Mucosa of stomach (tissue), 1 donor: ENCODE measurements around the gene YAF2.

Experiments used
- H3K27me3 ChIP-seq: one replicate; pipeline ENCODE4 v1.7.0; 2013; ENCODE audit warnings: mild to moderate bottlenecking, low read length; ENCODE audit not compliant: control insufficient read depth, insufficient read depth
- H3K36me3 ChIP-seq: one replicate; pipeline ENCODE4 v1.7.0; 2013; ENCODE audit warnings: low read length; ENCODE audit not compliant: control insufficient read depth, insufficient read depth
- H3K4me1 ChIP-seq: one replicate; pipeline ENCODE4 v1.7.0; 2013; ENCODE audit warnings: mild to moderate bottlenecking, low read length; ENCODE audit not compliant: control insufficient read depth, insufficient read depth
- H3K4me3 ChIP-seq: one replicate; pipeline ENCODE4 v1.7.0; 2013; ENCODE audit warnings: low read length
- H3K9ac ChIP-seq: one replicate; pipeline ENCODE4 v1.7.0; 2013; ENCODE audit warnings: mild to moderate bottlenecking, low read length, moderate library complexity
- H3K9me3 ChIP-seq: one replicate; pipeline ENCODE4 v1.7.0; 2013; ENCODE audit warnings: mild to moderate bottlenecking, low read length, moderate library complexity; ENCODE audit not compliant: control insufficient read depth
- donor health status: Pancreatic carcinoma.

The YAF2 gene

DNA sequence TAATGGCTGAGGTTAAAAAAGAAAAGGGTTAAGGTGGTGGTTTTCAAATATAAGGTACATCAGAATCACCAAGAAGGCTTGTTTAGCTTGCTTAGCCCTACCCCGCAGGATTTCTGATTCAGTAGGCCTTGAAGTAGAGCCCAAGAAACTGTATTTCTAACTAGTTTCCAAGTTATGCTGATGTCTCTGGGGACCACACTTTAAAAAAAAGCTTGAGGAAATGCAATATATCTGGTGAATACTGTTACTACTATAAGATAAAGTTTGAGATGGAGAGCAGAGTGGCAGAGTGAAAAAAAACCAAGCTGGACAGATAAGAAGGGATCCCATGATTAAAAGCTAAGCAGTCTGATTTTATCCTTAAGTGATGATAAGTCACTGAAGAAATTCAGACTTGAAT lies 75.1 kb downstream of the YAF2 start:
- Histone ChIP-seq H3K4me1 (no peaks in the 10 kb centered on the region), H3K27me3 (no peaks in the 10 kb centered on the region), H3K9me3 (no peaks in the 10 kb centered on the region), H3K9ac (no peak overlapping the region), H3K4me3 (no peak overlapping the region), H3K36me3 (no peaks in the 10 kb centered on the region)

DNA sequence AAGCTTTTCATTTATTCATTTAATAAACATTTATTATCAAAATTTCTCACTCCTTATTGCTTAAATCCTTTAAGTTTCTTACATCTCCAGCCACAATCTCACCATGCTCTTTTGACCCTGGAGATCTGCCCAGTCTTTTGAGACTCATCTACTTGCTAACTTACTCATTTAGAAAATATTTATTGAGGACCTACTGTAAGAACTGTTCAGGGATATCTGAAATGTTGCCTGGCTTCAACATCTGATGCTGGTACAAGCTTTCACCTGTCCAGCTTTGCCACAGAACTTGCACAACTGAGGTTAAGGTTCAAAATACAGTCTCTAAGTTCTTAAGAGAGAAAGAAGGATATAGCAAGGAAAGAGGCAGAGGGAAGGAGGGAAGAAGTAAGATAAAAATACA lies 75.9 kb downstream of the YAF2 start:
- Histone ChIP-seq H3K9me3 (no peaks in the 10 kb centered on the region), H3K9ac (no peak overlapping the region), H3K27me3 (no peaks in the 10 kb centered on the region), H3K4me3 (no peak overlapping the region), H3K36me3 (no peaks in the 10 kb centered on the region), H3K4me1 (no peaks in the 10 kb centered on the region)

DNA sequence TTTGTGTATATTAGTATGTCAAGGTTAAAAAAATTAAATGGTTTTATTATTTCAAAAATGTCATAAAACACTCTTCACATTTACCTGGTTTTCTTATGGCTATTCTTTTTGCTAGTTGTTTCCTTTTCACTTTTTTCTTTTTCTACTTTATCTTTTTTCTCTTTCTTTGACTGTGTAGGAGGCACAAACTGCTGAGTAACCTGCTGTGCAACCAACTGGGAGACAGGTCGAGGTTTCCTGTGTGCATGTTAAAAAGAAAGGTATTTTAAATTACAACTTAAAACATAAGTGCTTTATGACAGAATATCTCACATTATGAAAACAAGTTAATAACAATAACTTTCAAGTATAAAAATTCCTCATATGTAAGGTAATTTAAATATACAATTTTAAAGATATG lies 76.5 kb downstream of the YAF2 start:
- no peak overlapping the region for H3K4me3 ChIP-seq
- no peaks in the 10 kb centered on the region for H3K36me3 ChIP-seq

GRCh38 chr12:42156232-42156631 lies 81.8 kb downstream of the YAF2 start:
- H3K27me3 ChIP-seq: no peaks in the 10 kb centered on the region
- H3K4me1 ChIP-seq: no peaks in the 10 kb centered on the region
- H3K4me3 ChIP-seq: no peak overlapping the region
- no peak overlapping the region for H3K9ac ChIP-seq
- no peaks in the 10 kb centered on the region for H3K9me3 ChIP-seq
- no peaks in the 10 kb centered on the region for H3K36me3 ChIP-seq

More for the DNA sequence above, 76.5 kb downstream of the YAF2 start:
- H3K27me3 ChIP-seq: no peaks in the 10 kb centered on the region
- no peak overlapping the region for H3K9ac ChIP-seq
- no peaks in the 10 kb centered on the region for H3K9me3 ChIP-seq
- H3K4me1 ChIP-seq: no peaks in the 10 kb centered on the region

DNA sequence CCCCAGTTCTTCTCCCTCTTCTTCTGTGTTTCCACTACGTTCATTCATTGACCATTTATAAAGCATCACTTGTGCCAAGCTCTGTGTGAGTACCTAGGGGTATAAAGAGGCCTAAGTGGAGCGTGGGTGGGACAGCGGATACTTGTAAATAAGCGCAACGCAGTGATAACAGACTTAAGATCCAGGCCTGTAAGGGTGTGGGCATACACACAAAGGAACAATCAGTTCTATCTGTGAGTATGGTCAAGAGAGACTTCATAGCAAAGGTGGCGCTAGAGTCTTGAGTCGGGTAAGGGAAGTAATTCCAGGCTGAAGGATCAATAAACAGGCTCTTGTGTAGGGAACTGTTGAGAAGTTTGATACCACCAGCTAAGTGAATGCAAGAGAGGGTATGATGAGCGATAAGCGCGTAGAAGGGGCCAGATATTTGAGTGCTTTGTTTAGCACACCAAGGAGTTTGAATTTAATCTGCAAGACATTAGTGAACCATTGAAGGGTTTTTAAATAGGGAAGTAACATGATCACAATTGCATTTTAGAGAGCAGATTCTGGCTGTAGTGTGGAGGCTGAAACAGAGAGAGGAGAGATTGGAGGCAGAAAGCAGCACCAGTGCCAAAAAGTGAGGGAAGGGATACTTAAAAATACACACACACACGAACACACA lies 92.4 kb downstream of the YAF2 start:
- Histone ChIP-seq H3K4me3 (peak overlapping the region; percentile 69), H3K4me1 (peaks cover 20% of the 10 kb centered on the region), H3K27me3 (no peaks in the 10 kb centered on the region), H3K36me3 (no peaks in the 10 kb centered on the region), H3K9me3 (no peaks in the 10 kb centered on the region), H3K9ac (peak overlapping the region; percentile 66)

DNA sequence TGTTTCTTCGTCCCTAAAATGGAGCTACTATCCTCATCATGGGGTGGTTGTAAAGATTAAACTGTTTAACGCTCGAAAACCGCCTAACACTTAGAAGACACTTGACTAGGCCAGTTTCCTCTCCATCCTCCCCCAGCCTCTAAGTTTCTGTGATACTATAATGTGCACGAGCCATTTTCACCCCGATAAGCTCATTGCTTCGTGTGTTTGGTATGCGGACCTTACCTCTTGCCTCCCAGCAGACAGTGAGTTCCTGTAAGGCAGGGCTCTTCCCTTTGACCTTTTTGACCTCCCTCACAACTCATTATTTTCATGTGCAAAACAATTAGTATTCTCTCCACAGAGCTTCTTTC lies 92.9 kb downstream of the YAF2 start:
- Histone ChIP-seq H3K9me3 (no peaks in the 10 kb centered on the region), H3K36me3 (no peaks in the 10 kb centered on the region), H3K27me3 (no peaks in the 10 kb centered on the region), H3K4me3 (peak overlapping the region; percentile 69), H3K9ac (peak overlapping the region; percentile 66), H3K4me1 (peaks cover 20% of the 10 kb centered on the region)

DNA sequence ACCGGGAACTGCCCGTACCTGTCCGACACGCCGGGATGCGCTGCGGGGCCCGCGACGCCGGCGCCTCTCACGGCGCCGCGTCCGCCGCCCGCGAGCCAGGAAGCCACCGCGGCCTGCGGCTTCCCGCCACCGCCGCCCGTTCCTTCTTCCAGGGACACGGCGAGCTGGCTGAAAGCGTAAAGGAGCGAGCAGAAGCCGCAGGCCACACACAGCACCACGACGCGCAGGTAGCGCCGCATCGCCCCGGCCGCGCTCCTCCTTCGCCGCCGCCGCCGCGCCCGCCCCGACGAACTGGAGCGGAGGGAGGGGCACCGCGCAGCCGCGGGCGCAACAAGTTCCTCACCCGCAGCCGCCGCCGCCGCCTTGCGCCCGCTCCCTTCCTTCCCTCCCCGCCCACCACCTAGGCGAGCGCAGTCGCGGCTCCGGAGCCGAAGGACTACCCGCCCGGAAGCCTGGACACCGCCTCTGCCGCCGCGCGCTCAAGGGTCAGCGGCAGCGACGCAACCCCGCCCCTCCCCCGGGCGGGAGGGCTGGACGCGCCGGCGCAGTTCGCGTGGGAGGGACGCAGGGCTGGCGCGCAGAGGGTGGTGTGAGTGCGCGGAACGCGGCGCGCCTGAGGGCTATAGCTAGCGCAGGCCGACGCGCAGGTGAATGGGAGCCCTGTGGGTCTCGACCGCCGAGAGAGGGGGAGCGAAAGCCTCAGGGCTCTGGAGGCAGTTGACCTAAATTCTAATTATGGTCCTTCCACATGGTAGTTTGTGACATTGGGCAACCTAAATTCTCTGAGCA lies 93.4 kb downstream of the YAF2 start, which contains the start of gene GXYLT1:
GXYLT1 (minus strand) TSS at position 467 of the 789 bp plus-strand sequence; CDS start at position 239, 228 bp downstream.
- H3K9me3 ChIP-seq: no peaks in the 10 kb centered on the region
- H3K36me3 ChIP-seq: no peaks in the 10 kb centered on the region
- H3K27me3 ChIP-seq: no peaks in the 10 kb centered on the region
- H3K9ac ChIP-seq: peak within 1 kb of the TSS; percentile 66
- peak within 1 kb of the TSS; percentile 69 for H3K4me3 ChIP-seq
- H3K4me1 ChIP-seq: peaks cover 20% of the 10 kb centered on the region

- peaks cover 20% of the 10 kb centered on the region for H3K4me1 ChIP-seq
- peak overlapping the region; percentile 29 for H3K4me3 ChIP-seq
- H3K9ac ChIP-seq: peak overlapping the region; percentile 53
- no peaks in the 10 kb centered on the region for H3K36me3 ChIP-seq
- H3K27me3 ChIP-seq: no peaks in the 10 kb centered on the region
- H3K9me3 ChIP-seq: no peaks in the 10 kb centered on the region
Measured at GRCh38 chr12:42144158-42144407, 94.0 kb downstream of the YAF2 start.

GRCh38 chr12:42143452-42144157 lies 94.4 kb downstream of the YAF2 start:
- H3K9me3 ChIP-seq: no peaks in the 10 kb centered on the region
- H3K9ac ChIP-seq: peak overlapping the region; percentile 53
- H3K36me3 ChIP-seq: no peaks in the 10 kb centered on the region
- peaks cover 20% of the 10 kb centered on the region for H3K4me1 ChIP-seq
- no peaks in the 10 kb centered on the region for H3K27me3 ChIP-seq
- peak overlapping the region; percentile 29 for H3K4me3 ChIP-seq

DNA sequence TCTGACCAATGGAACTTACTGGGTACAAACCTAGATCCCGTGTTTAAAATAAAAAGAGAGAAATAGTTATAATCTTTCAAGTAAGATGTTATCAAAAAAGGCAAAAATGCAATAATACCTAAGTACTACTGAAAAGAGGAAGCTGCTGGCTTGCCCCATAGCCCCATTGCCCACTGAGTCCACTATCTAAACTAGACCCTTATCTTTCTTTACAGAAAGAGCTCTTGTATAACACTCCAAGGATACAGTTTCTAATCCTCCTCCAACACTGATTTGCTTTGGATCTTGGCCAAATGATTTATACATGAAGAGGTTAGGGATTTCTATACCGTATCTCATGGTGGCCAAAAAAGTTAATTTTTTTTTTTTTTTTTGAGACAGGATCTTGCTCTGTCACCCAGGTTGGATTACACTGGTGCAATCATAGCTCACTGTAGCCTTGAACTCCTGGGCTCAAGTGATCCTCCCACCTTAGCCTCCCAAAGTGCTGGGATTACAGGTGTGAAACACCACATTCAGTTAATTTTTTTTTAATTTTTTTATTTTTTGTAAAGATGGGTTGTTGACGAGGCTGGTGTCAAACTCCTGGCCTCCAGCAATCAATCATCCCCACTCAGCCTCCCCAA lies 96.0 kb downstream of the YAF2 start:
- Histone ChIP-seq H3K36me3 (no peaks in the 10 kb centered on the region), H3K9ac (no peak overlapping the region), H3K4me3 (no peak overlapping the region), H3K27me3 (no peaks in the 10 kb centered on the region), H3K9me3 (no peaks in the 10 kb centered on the region), H3K4me1 (peaks cover 20% of the 10 kb centered on the region)

GRCh38 chr12:42140901-42141300 lies 97.1 kb downstream of the YAF2 start:
- H3K4me1 ChIP-seq: peaks cover 18% of the 10 kb centered on the region
- H3K27me3 ChIP-seq: no peaks in the 10 kb centered on the region
- H3K9ac ChIP-seq: no peak overlapping the region
- H3K36me3 ChIP-seq: no peaks in the 10 kb centered on the region
- H3K9me3 ChIP-seq: no peaks in the 10 kb centered on the region
- no peak overlapping the region for H3K4me3 ChIP-seq

- Histone ChIP-seq H3K27me3 (no peaks in the 10 kb centered on the region), H3K4me1 (peaks cover 11% of the 10 kb centered on the region), H3K4me3 (no peak overlapping the region), H3K9me3 (no peaks in the 10 kb centered on the region), H3K36me3 (no peaks in the 10 kb centered on the region), H3K9ac (no peak overlapping the region)
Measured at GRCh38 chr12:42135259-42135814, 102.7 kb downstream of the YAF2 start.
